GM12878 (cell line): ENCODE measurements around the gene SPEM2. TPM values are rescaled to one million over a fixed set of nuclear protein-coding genes. Genes with fewer than 3 reads are reported as not detected.
A peak's percentile ranks its signal among the peaks of the same experiment; 100 is the strongest.

Experiments
- ATF2 ChIP-seq: IDR thresholded peaks from 2 replicates; pipeline ENCODE4 v1.6.1; 2012; ENCODE audit warnings: low read length, inconsistent platforms
- BACH1 ChIP-seq: fragments of 450-650 bp; IDR thresholded peaks from 2 replicates; pipeline ENCODE4 v1.6.1; 2017; ENCODE audit warnings: mild to moderate bottlenecking, borderline replicate concordance
- BHLHE40 ChIP-seq, 2 experiments: fragments of 450-650 bp in 1 of 2; IDR thresholded peaks; 2 replicates each; pipeline ENCODE4 v1.6.1; 2011 to 2017; ENCODE audit warnings: low read depth in 2 of 2, borderline replicate concordance in 1 of 2, improper control_type of control experiment in 1 of 2, low read length in 1 of 2, mild to moderate bottlenecking in 1 of 2
- BMI1 ChIP-seq: fragments of 450-650 bp; IDR thresholded peaks from 2 replicates; pipeline ENCODE4 v1.6.1; 2016; ENCODE audit warnings: mild to moderate bottlenecking, moderate library complexity, borderline replicate concordance
- CHD2 ChIP-seq: IDR thresholded peaks from 2 replicates; pipeline ENCODE4 v1.6.1; 2011; ENCODE audit warnings: low read depth, low read length, improper control_type of control experiment, borderline replicate concordance
- CTCF ChIP-seq, 3 experiments: IDR thresholded peaks in 2 of 3; conservative IDR thresholded peaks in 1 of 3; 2 replicates each; pipeline ENCODE4 v1.5.1; 2011; ENCODE audit warnings: low read depth in 3 of 3, low read length in 3 of 3, mild to moderate bottlenecking in 3 of 3, control low read depth in 2 of 3, moderate library complexity in 2 of 3, inconsistent platforms in 1 of 3, mixed read lengths in 1 of 3; ENCODE audit not compliant: control insufficient read depth in 2 of 3, insufficient read depth in 1 of 3; ENCODE audit errors: extremely low read depth in 1 of 3
- E2F4 ChIP-seq: IDR thresholded peaks from 2 replicates; pipeline ENCODE4 v1.6.1; 2012; ENCODE audit warnings: low read depth, low read length, improper control_type of control experiment
- EP300 ChIP-seq, 2 experiments: fragments of 150-350 bp in 1 of 2; IDR thresholded peaks; 2 replicates each; pipeline ENCODE4 v1.6.1; 2011 to 2012; ENCODE audit warnings: low read depth in 2 of 2, low read length in 2 of 2, borderline replicate concordance in 1 of 2, improper control_type of control experiment in 1 of 2, inconsistent platforms in 1 of 2; ENCODE audit not compliant: control insufficient read depth in 1 of 2
- FOXM1 ChIP-seq: IDR thresholded peaks from 2 replicates; pipeline ENCODE4 v1.6.1; 2012; ENCODE audit warnings: low read depth, mild to moderate bottlenecking, inconsistent platforms, low read length, moderate library complexity
- GABPA ChIP-seq: IDR thresholded peaks from 2 replicates; pipeline ENCODE4 v1.6.1; 2014; ENCODE audit warnings: antibody characterized with exemption, low read depth, mild to moderate bottlenecking, inconsistent platforms
- GATAD2B ChIP-seq: fragments of 450-650 bp; conservative IDR thresholded peaks from 2 replicates; pipeline ENCODE4 v1.6.1; 2017; ENCODE audit warnings: low read depth, mild to moderate bottlenecking, moderate library complexity
- HDAC2 ChIP-seq: fragments of 200-600 bp; sonication (generic); IDR thresholded peaks from 2 replicates; pipeline ENCODE4 v1.6.1; 2017
- KLF5 ChIP-seq: fragments of 450-650 bp; IDR thresholded peaks from 2 replicates; pipeline ENCODE4 v1.6.1; 2014; ENCODE audit warnings: mild to moderate bottlenecking; ENCODE audit not compliant: partially characterized antibody
- MTA3 ChIP-seq: IDR thresholded peaks from 2 replicates; pipeline ENCODE4 v1.6.1; 2012; ENCODE audit warnings: low read length, inconsistent platforms, borderline replicate concordance
- TAF1 ChIP-seq: IDR thresholded peaks from 2 replicates; pipeline ENCODE4 v1.6.1; 2011; ENCODE audit warnings: mild to moderate bottlenecking, low read depth, low read length, borderline replicate concordance
- USF1 ChIP-seq: IDR thresholded peaks from 2 replicates; pipeline ENCODE4 v1.6.1; 2011; ENCODE audit warnings: borderline replicate concordance, low read depth, mild to moderate bottlenecking, moderate library complexity, mixed read lengths, low read length; ENCODE audit not compliant: insufficient read depth; ENCODE audit errors: extremely low read length
- YBX1 ChIP-seq: fragments of 450-650 bp; IDR thresholded peaks from 2 replicates; pipeline ENCODE4 v1.6.1; 2016; ENCODE audit warnings: antibody characterized with exemption
- YY1 ChIP-seq: IDR thresholded peaks from 2 replicates; pipeline ENCODE4 v1.6.1; 2011; ENCODE audit warnings: low read depth, mild to moderate bottlenecking, low read length
- polyA plus RNA-seq, 11 experiments: library from polyadenylated mRNA; depleted of rRNA in 4 of 11; unstranded in 6 of 11; stranded (reverse) in 5 of 11; fragments of >200 nt; fragmentation: Nextera tagmentation in 4 of 11; fragmentation: Illumina TruSeq in 1 of 11; extraction: Ambion mirVana in 4 of 11; extraction: Trizol in 1 of 11; gene quantifications; 1 replicate in 1 of 11; 2 replicates in 10 of 11; pipeline versions ENCODE4 v1.2.1 to v1.2.3, GENCODE V29; 2011 to 2016; ENCODE audit warnings: inconsistent platforms in 2 of 11, missing spikeins in 2 of 11, low read depth in 1 of 11
- total RNA-seq, 4 experiments: library from RNA; depleted of rRNA in 3 of 4; stranded (reverse); fragments of >200 nt in 3 of 4; fragmentation: Illumina TruSeq in 1 of 4; extraction: Trizol in 1 of 4; gene quantifications; 2 replicates each; pipeline versions ENCODE4 v1.2.1 to v1.2.3, GENCODE V29; 2013 to 2021
- TF ChIP-seq, protein P1 (sequence below): IDR thresholded peaks from 2 replicates; pipeline ENCODE4 v1.6.1; 2011; ENCODE audit warnings: low read depth, low read length, improper control_type of control experiment, borderline replicate concordance
- TF ChIP-seq, protein P2 (sequence below): fragments of 450-650 bp; conservative IDR thresholded peaks from 2 replicates; pipeline ENCODE4 v1.6.1; 2017; ENCODE audit warnings: mild to moderate bottlenecking, moderate library complexity

Gene SPEM2
- total and polyA plus RNA-seq, 10 of the 15 experiments (the other 5 are each of a cell fraction or from before 2014, with no cell fraction given), result not detected

DNA sequence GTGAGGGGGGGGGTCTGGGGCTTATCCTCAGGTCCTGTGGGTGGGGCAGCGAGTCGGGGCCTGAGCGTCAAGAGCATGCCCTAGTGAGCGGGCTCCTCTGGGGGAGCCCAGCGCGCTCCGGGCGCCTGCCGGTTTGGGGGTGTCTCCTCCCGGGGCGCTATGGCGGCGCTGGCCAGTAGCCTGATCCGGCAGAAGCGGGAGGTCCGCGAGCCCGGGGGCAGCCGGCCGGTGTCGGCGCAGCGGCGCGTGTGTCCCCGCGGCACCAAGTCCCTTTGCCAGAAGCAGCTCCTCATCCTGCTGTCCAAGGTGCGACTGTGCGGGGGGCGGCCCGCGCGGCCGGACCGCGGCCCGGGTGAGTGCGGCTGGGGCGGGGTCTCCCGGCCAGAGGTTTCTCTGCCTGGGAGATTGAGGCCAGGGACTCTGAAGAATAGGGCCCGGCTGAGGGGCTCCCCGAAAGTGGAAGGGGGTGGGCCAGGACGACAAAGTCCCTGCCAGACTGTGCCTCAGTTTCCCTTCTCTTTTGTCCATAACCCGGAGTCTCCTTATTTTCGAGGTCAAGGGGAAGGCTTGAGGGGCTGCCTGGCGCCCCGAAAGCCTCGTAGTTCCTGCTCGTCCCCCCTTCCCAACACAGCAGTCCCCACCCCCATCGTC is 14.2 kb downstream of the SPEM2 start, which contains the start of gene FGF11 (continued):
- TF ChIP-seq KLF5 (no peak), CTCF (IDR thresholded peaks at IDR 0.05 in 2 of 3, conservative IDR thresholded peaks at IDR 0.05 in 1 of 3; ENCODE audit: control insufficient read depth in 2 of 3, extremely low read depth in 1 of 3, insufficient read depth in 1 of 3, low read depth in 3 of 3, low read length in 3 of 3) (no peak), GATAD2B (0 out of 2 replicates have a peak, but pooled peaks have one; percentile 43), GABPA (no peak), YBX1 (no peak), TAF1 (no peak), HDAC2 (no peak), E2F4 (no peak), YY1 (peak; percentile 64; the same call in 1 of the 2 replicates), EP300 (IDR thresholded peaks at IDR 0.05; ENCODE audit: borderline replicate concordance in 1 of 2, control insufficient read depth in 1 of 2, low read depth in 2 of 2, low read length in 2 of 2) (no peak; a peak in 1 of 4 replicates), MTA3 (peak; percentile 10; the same call in 1 of the 2 replicates), CHD2 (peak; percentile 96; the same call in 1 of the 2 replicates), FOXM1 (no peak), BACH1 (0 out of 2 replicates have a peak, but pooled peaks have one; percentile 28), ATF2 (no peak), USF1 (no peak), BMI1 (no peak), BHLHE40 (IDR thresholded peaks at IDR 0.05; ENCODE audit: borderline replicate concordance in 1 of 2, low read depth in 2 of 2, low read length in 1 of 2) (no peak)
- TF ChIP-seq, protein P1, sequence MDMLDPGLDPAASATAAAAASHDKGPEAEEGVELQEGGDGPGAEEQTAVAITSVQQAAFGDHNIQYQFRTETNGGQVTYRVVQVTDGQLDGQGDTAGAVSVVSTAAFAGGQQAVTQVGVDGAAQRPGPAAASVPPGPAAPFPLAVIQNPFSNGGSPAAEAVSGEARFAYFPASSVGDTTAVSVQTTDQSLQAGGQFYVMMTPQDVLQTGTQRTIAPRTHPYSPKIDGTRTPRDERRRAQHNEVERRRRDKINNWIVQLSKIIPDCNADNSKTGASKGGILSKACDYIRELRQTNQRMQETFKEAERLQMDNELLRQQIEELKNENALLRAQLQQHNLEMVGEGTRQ, result no peak
- TF ChIP-seq, protein P2, sequence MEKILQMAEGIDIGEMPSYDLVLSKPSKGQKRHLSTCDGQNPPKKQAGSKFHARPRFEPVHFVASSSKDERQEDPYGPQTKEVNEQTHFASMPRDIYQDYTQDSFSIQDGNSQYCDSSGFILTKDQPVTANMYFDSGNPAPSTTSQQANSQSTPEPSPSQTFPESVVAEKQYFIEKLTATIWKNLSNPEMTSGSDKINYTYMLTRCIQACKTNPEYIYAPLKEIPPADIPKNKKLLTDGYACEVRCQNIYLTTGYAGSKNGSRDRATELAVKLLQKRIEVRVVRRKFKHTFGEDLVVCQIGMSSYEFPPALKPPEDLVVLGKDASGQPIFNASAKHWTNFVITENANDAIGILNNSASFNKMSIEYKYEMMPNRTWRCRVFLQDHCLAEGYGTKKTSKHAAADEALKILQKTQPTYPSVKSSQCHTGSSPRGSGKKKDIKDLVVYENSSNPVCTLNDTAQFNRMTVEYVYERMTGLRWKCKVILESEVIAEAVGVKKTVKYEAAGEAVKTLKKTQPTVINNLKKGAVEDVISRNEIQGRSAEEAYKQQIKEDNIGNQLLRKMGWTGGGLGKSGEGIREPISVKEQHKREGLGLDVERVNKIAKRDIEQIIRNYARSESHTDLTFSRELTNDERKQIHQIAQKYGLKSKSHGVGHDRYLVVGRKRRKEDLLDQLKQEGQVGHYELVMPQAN, result peak; percentile 41; the same call in 1 of the 2 replicates
